DOHH2 (cell line): ENCODE results near the gene CGNL1.

Source experiments
- H3F3A ChIP-seq: fragments of 200-600 bp; sonication (generic), shearing (Covaris generic); 2 replicates; pipeline ENCODE4 v1.6.0; 2016; ENCODE audit warnings: antibody characterized with exemption, mild to moderate bottlenecking; ENCODE audit not compliant: control insufficient read depth, insufficient read depth
- H3K27ac ChIP-seq: fragments of 200-600 bp; sonication (generic); 2 replicates; pipeline ENCODE4 v1.5.1; 2014; ENCODE audit warnings: low read depth, mild to moderate bottlenecking, low read length, moderate library complexity
- H3K27me3 ChIP-seq: fragments of 200-600 bp; sonication (generic); 2 replicates; pipeline ENCODE4 v1.6.1; 2014; ENCODE audit warnings: mild to moderate bottlenecking, low read length, mixed read lengths; ENCODE audit not compliant: control insufficient read depth
- H3K36me3 ChIP-seq: fragments of 200-600 bp; sonication (generic); 2 replicates; pipeline ENCODE4 v1.6.1; 2014; ENCODE audit warnings: mild to moderate bottlenecking, low read length, moderate library complexity, mixed read lengths; ENCODE audit not compliant: control insufficient read depth
- H3K4me1 ChIP-seq: fragments of 200-600 bp; sonication (generic); 2 replicates; pipeline ENCODE4 v1.6.1; 2014; ENCODE audit warnings: mild to moderate bottlenecking, low read length, mixed read lengths; ENCODE audit not compliant: control insufficient read depth
- H3K4me2 ChIP-seq: fragments of 200-600 bp; sonication (generic); 2 replicates; pipeline ENCODE4 v1.6.0; 2014; ENCODE audit warnings: mild to moderate bottlenecking, low read length, moderate library complexity
- H3K4me3 ChIP-seq: fragments of 200-600 bp; sonication (generic); 2 replicates; pipeline ENCODE4 v1.5.1; 2014; ENCODE audit warnings: mild to moderate bottlenecking, low read length, mixed read lengths
- H3K79me2 ChIP-seq: fragments of 200-600 bp; sonication (generic); 2 replicates; pipeline ENCODE4 v1.6.1; 2014; ENCODE audit warnings: mild to moderate bottlenecking, low read length, mixed read lengths; ENCODE audit not compliant: control insufficient read depth
- H3K9me2 ChIP-seq: fragments of 200-600 bp; sonication (generic); replicated peaks from 2 replicates; pipeline ENCODE4 v1.6.1; 2014; ENCODE audit warnings: mild to moderate bottlenecking, low read length, mixed read lengths; ENCODE audit not compliant: control insufficient read depth
- H3K9me3 ChIP-seq: fragments of 200-600 bp; sonication (generic); 2 replicates; pipeline ENCODE4 v1.6.1; 2014; ENCODE audit warnings: antibody characterized with exemption, low read length, mixed read lengths; ENCODE audit not compliant: control insufficient read depth, insufficient read depth
- H4K20me1 ChIP-seq: fragments of 200-600 bp; sonication (generic); 2 replicates; pipeline ENCODE4 v1.6.0; 2014; ENCODE audit warnings: low read depth, mild to moderate bottlenecking, antibody characterized with exemption, low read length, moderate library complexity; ENCODE audit not compliant: control insufficient read depth, insufficient read depth
- CTCF ChIP-seq: fragments of 200-600 bp; sonication (generic); IDR thresholded peaks from one replicate; pipeline ENCODE4 v1.5.1; 2014; ENCODE audit warnings: antibody characterized with exemption, mild to moderate bottlenecking, low read depth, low read length; ENCODE audit not compliant: poor library complexity, severe bottlenecking
- EZH2phosphoT487 ChIP-seq: fragments of 200-600 bp; sonication (generic); IDR thresholded peaks from 2 replicates; pipeline ENCODE4 v1.6.1; 2017; ENCODE audit warnings: borderline replicate concordance, mild to moderate bottlenecking, antibody characterized with exemption, low read length, moderate library complexity, mixed read lengths

The CGNL1 gene

GRCh38 chr15:57596301-57596855 is 220.1 kb downstream of the CGNL1 start:
- no peaks in the 10 kb centered on the region for H4K20me1 ChIP-seq
- no peaks in the 10 kb centered on the region for H3K79me2 ChIP-seq
- H3K36me3 ChIP-seq, result no peaks in the 10 kb centered on the region
- no peaks in the 10 kb centered on the region for H3K27me3 ChIP-seq
- TF ChIP-seq CTCF, result no peak
- TF ChIP-seq EZH2phosphoT487, result no peak
- no peak overlapping the region for H3K4me3 ChIP-seq
- H3K4me1 ChIP-seq, result no peaks in the 10 kb centered on the region
- H3K4me2 ChIP-seq, result no peak overlapping the region
- no peaks in the 10 kb centered on the region for H3K9me2 ChIP-seq
- H3K9me3 ChIP-seq, result no peaks in the 10 kb centered on the region
- H3F3A ChIP-seq, result no peaks in the 10 kb centered on the region
- H3K27ac ChIP-seq, result no peak overlapping the region

- Histone ChIP-seq H3K9me3 (no peaks in the 10 kb centered on the region), H3K4me1 (no peaks in the 10 kb centered on the region), H4K20me1 (no peaks in the 10 kb centered on the region), H3K79me2 (no peaks in the 10 kb centered on the region), H3K4me2 (no peak overlapping the region), H3F3A (no peaks in the 10 kb centered on the region), H3K36me3 (no peaks in the 10 kb centered on the region), H3K9me2 (no peaks in the 10 kb centered on the region), H3K27ac (no peak overlapping the region), H3K4me3 (no peak overlapping the region), H3K27me3 (no peaks in the 10 kb centered on the region; the same call in 1 of the 2 replicates)
- TF ChIP-seq CTCF (no peak), EZH2phosphoT487 (no peak)
Measured at GRCh38 chr15:57596978-57597377, 220.7 kb downstream of the CGNL1 start.

- H3K27ac ChIP-seq, result no peak overlapping the region
- no peaks in the 10 kb centered on the region for H3K4me1 ChIP-seq
- H3K4me2 ChIP-seq, result no peak overlapping the region
- no peaks in the 10 kb centered on the region for H3K9me3 ChIP-seq
- H3K79me2 ChIP-seq, result no peaks in the 10 kb centered on the region
- H4K20me1 ChIP-seq, result no peaks in the 10 kb centered on the region
- H3K9me2 ChIP-seq, result no peaks in the 10 kb centered on the region
- peaks cover 2% of the 10 kb centered on the region; the same call in 1 of the 2 replicates for H3K27me3 ChIP-seq
- H3K36me3 ChIP-seq, result no peaks in the 10 kb centered on the region
- no peak overlapping the region for H3K4me3 ChIP-seq
- no peak for TF ChIP-seq EZH2phosphoT487
- TF ChIP-seq CTCF, result no peak
- no peaks in the 10 kb centered on the region for H3F3A ChIP-seq
Measured at GRCh38 chr15:57597431-57597830, 221.1 kb downstream of the CGNL1 start.
